ENCODE data around the gene GNPNAT1.

DNA sequence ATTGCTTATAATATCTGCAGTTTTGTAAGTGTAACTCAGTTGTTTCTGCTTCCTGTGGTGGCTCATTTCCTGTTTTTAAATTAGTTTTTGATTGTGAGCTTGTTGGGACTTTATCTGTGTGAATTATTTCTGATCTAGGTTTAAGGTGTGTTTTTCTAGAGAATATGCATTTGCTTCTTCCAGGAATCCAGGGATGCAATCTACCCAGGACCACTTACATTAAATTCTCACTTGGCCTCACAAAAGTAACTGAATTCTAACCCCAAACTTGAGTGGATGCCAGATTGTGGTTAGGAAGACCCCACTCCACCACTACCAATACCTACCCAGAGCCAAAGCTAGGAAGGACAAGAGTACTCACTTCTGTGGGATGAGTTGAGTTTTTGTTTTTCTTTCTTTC, 49.5 kb downstream of the GNPNAT1 start:
- TF ChIP-seq CTCF (IDR thresholded peaks at IDR 0.05) (no peak), POLR2A (IDR thresholded peaks at IDR 0.05) (no peak)
